Pulmonary artery endothelial cell (primary cell): ENCODE measurements around the gene EFNA5. TPM values are rescaled to one million over a fixed set of nuclear protein-coding genes. Genes with fewer than 3 reads are reported as not detected.

ENCODE experiments used
- DNase-seq: peaks from one replicate; pipeline ENCODE4 v3.0.0-alpha.2; 2011; ENCODE audit warnings: low read depth, low spot score
- total RNA-seq: library from RNA; depleted of rRNA; stranded (reverse); fragments of >200 nt; gene quantifications from 2 replicates; pipeline ENCODE4 v1.2.3, GENCODE V29; 2014

The EFNA5 gene
- total RNA-seq, 1 donor from 2014 or later, result 15.0 TPM

DNA sequence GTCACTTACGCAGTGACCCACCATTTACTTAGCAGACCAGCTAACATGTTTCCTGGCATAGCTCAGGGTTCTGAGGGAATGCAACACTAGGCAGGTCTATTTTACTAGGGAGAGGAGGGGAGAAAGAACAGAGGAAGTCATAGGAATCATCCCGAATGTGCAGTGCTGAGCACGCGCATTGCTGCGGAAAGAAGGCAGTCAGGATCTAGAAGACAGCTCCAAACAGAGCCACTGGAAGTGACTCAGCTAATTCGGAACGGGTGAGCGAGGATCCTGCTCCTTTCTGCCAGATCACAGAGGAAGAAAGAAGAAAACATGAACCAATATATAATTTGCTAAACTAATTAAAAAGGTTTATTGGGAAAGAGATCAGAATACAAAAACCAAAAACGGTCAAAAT is 339.8 kb downstream of the EFNA5 start:
- DNase-seq, result no peak

- DNase-seq, result no peak
Observed at GRCh38 chr5:107329850-107330249, 340.9 kb downstream of the EFNA5 start.
